ENCODE measurements around the gene CCR5.

CCR5 gene

GRCh38 chr3:46406443-46406787, 35.7 kb downstream of the CCR5 start:
- no peak overlapping the region for H3K4me3 ChIP-seq (ENCODE audit: low read depth, low read length)
- no peak for DNase-seq (ENCODE audit: low read depth)
- TF ChIP-seq CTCF (IDR thresholded peaks at IDR 0.05; ENCODE audit: low read depth, low read length, missing control alignments) = no peak
- in situ Hi-C loops (cut with HindIII; ENCODE audit: low sequenced_read_pairs) = no loop called here

- H3K4me3 ChIP-seq (ENCODE audit: low read depth, low read length) = no peak within 1 kb of the TSS
- DNase-seq (ENCODE audit: low read depth) = no peak
- in situ Hi-C loops (cut with HindIII; ENCODE audit: low sequenced_read_pairs) = no loop called here
- no peak for TF ChIP-seq CTCF (IDR thresholded peaks at IDR 0.05; ENCODE audit: low read depth, low read length, missing control alignments)
These were observed 36.3 kb downstream of the CCR5 start, which contains the start of the genes CCR5AS and CCRL2 for GRCh38 chr3:46406788-46407611. Gene CCR5AS, minus strand, starts transcription at chr3:46407066. Gene CCRL2, plus strand, starts transcription at chr3:46407259. Its CDS starts 821 bp downstream, at chr3:46408080.

GRCh38 chr3:46407970-46408369, 37.2 kb downstream of the CCR5 start:
- DNase-seq (ENCODE audit: low read depth) = no peak
- TF ChIP-seq CTCF (IDR thresholded peaks at IDR 0.05; ENCODE audit: low read depth, low read length, missing control alignments) = no peak
- in situ Hi-C loops (cut with HindIII; ENCODE audit: low sequenced_read_pairs) = no loop called here
- H3K4me3 ChIP-seq (ENCODE audit: low read depth, low read length) = no peak overlapping the region

GRCh38 chr3:46408853-46409252, 38.1 kb downstream of the CCR5 start:
- DNase-seq (ENCODE audit: low read depth) = no peak
- no peak for TF ChIP-seq CTCF (IDR thresholded peaks at IDR 0.05; ENCODE audit: low read depth, low read length, missing control alignments)
- in situ Hi-C loops (cut with HindIII; ENCODE audit: low sequenced_read_pairs) = no loop called here
- H3K4me3 ChIP-seq (ENCODE audit: low read depth, low read length) = no peak overlapping the region

GRCh38 chr3:46409739-46410489, 39.2 kb downstream of the CCR5 start:
- DNase-seq (ENCODE audit: low read depth) = no peak
- in situ Hi-C loops (cut with HindIII; ENCODE audit: low sequenced_read_pairs) = no loop called here
- no peak for TF ChIP-seq CTCF (IDR thresholded peaks at IDR 0.05; ENCODE audit: low read depth, low read length, missing control alignments)
- H3K4me3 ChIP-seq (ENCODE audit: low read depth, low read length) = no peak overlapping the region

GRCh38 chr3:46410669-46411068, 39.9 kb downstream of the CCR5 start:
- no peak for TF ChIP-seq CTCF (IDR thresholded peaks at IDR 0.05; ENCODE audit: low read depth, low read length, missing control alignments)
- no peak overlapping the region for H3K4me3 ChIP-seq (ENCODE audit: low read depth, low read length)
- peak; percentile 51 for DNase-seq (ENCODE audit: low read depth)
- in situ Hi-C loops (cut with HindIII; ENCODE audit: low sequenced_read_pairs) = no loop called here

Data from astrocyte of the cerebellum (primary cell).